Sigmoid colon (tissue), 4 donors: Measurements from ENCODE around the gene TGM3.

Source experiments
- EP300 ChIP-seq, 4 donors: sonication (generic); formaldehyde crosslinking; IDR thresholded peaks; one replicate each; pipeline ENCODE4 v1.6.1; 2017; ENCODE audit warnings: antibody characterized with exemption in 4 of 4
- POLR2A ChIP-seq, 2 donors: fragments of 450-650 bp; IDR thresholded peaks; one replicate each; pipeline ENCODE4 v1.6.1; 2016; ENCODE audit warnings: antibody characterized with exemption in 2 of 2, mild to moderate bottlenecking in 2 of 2, moderate library complexity in 2 of 2
- POLR2AphosphoS5 ChIP-seq, 4 donors: sonication (generic); formaldehyde crosslinking; IDR thresholded peaks; one replicate each; pipeline ENCODE4 v1.6.1; 2017; ENCODE audit warnings: antibody characterized with exemption in 4 of 4
- TF ChIP-seq, protein P1 (sequence below), 4 experiments: fragments of 450-650 bp in 3 of 4; fragments of 200-600 bp in 1 of 4; IDR thresholded peaks; one replicate each; pipeline ENCODE4 v1.5.1; 2016 to 2019; ENCODE audit warnings: antibody characterized with exemption in 4 of 4, mild to moderate bottlenecking in 3 of 4, moderate library complexity in 2 of 4

DNA sequence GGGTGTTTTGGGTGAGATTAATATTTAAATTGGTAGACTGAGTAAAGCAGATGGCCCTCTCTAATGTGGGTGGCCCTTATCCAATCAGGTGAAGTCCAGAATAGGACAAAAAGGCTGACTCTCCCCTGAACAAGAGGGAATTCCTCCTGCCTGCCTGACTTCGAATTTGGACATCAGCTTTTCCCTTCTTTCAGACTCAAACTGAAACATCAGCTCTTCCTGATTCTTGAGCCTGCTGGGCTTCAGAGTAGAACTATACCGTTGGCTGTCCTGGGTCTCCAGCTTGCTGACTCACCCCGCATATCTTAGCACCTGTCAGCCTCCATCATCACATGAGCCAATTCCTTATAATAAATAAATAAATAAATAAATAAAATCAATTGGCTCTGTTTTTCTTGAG is 69.9 kb downstream of the TGM3 start:
- no peak for TF ChIP-seq POLR2A (IDR thresholded peaks at IDR 0.05)
- TF ChIP-seq, protein P1, sequence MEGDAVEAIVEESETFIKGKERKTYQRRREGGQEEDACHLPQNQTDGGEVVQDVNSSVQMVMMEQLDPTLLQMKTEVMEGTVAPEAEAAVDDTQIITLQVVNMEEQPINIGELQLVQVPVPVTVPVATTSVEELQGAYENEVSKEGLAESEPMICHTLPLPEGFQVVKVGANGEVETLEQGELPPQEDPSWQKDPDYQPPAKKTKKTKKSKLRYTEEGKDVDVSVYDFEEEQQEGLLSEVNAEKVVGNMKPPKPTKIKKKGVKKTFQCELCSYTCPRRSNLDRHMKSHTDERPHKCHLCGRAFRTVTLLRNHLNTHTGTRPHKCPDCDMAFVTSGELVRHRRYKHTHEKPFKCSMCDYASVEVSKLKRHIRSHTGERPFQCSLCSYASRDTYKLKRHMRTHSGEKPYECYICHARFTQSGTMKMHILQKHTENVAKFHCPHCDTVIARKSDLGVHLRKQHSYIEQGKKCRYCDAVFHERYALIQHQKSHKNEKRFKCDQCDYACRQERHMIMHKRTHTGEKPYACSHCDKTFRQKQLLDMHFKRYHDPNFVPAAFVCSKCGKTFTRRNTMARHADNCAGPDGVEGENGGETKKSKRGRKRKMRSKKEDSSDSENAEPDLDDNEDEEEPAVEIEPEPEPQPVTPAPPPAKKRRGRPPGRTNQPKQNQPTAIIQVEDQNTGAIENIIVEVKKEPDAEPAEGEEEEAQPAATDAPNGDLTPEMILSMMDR (IDR thresholded peaks at IDR 0.05), result no peak
- no peak for TF ChIP-seq EP300 (IDR thresholded peaks at IDR 0.05)
- no peak for TF ChIP-seq POLR2AphosphoS5 (IDR thresholded peaks at IDR 0.05)
